Endodermal cell (in vitro differentiated cells): Measurements from ENCODE around the gene EFNB2. TPM values are rescaled to one million over a fixed set of nuclear protein-coding genes. Genes with fewer than 3 reads are reported as not detected.

Source experiments
- DNase-seq: peaks from one replicate; pipeline ENCODE4 v3.0.0-alpha.2; 2017
- H3K27ac ChIP-seq: 2 replicates; pipeline ENCODE4 v1.5.1; 2013; ENCODE audit warnings: mild to moderate bottlenecking, low read depth, low read length, moderate library complexity
- H3K27me3 ChIP-seq: 2 replicates; pipeline ENCODE4 v1.6.1; 2013; ENCODE audit warnings: mild to moderate bottlenecking, low read length, moderate library complexity; ENCODE audit not compliant: insufficient read depth, control insufficient read depth, poor library complexity, severe bottlenecking
- H3K36me3 ChIP-seq: 2 replicates; pipeline ENCODE4 v1.7.0; 2013; ENCODE audit warnings: mild to moderate bottlenecking, low read length, moderate library complexity; ENCODE audit not compliant: control insufficient read depth, insufficient read depth
- H3K4me1 ChIP-seq: one replicate; pipeline ENCODE4 v1.7.0; 2013; ENCODE audit warnings: low read length; ENCODE audit not compliant: control insufficient read depth, insufficient read depth
- H3K4me3 ChIP-seq: 2 replicates; pipeline ENCODE4 v1.5.1; 2013; ENCODE audit warnings: mild to moderate bottlenecking, low read length, moderate library complexity
- H3K9ac ChIP-seq: 2 replicates; pipeline ENCODE4 v1.6.1; 2013; ENCODE audit warnings: mild to moderate bottlenecking, low read length, moderate library complexity; ENCODE audit not compliant: poor library complexity, severe bottlenecking; ENCODE audit errors: extremely low read depth
- H3K9me3 ChIP-seq: 2 replicates; pipeline ENCODE4 v1.6.1; 2013; ENCODE audit warnings: mild to moderate bottlenecking, low read length, moderate library complexity; ENCODE audit not compliant: control insufficient read depth
- H3K27ac Mint-ChIP-seq: 2 replicates; pipeline ENCODE4 v1.8.0; 2020; ENCODE audit warnings: mixed read lengths
- H3K27me3 Mint-ChIP-seq: 2 replicates; pipeline ENCODE4 v1.8.0; 2021; ENCODE audit warnings: mild to moderate bottlenecking, mixed read lengths; ENCODE audit not compliant: insufficient read depth
- H3K36me3 Mint-ChIP-seq: 2 replicates; pipeline ENCODE4 v1.8.0; 2020; ENCODE audit warnings: low read depth, mixed read lengths
- H3K4me1 Mint-ChIP-seq: 2 replicates; pipeline ENCODE4 v1.8.0; 2020; ENCODE audit warnings: mixed read lengths
- H3K4me3 Mint-ChIP-seq: 2 replicates; pipeline ENCODE4 v1.8.0; 2020; ENCODE audit warnings: mild to moderate bottlenecking, moderate library complexity, mixed read lengths
- H3K9me3 Mint-ChIP-seq: 2 replicates; pipeline ENCODE4 v1.8.0; 2020; ENCODE audit warnings: mild to moderate bottlenecking, mixed read lengths
- WGBS, 2 experiments: methylation state at CpG; one replicate each; pipeline versions ENCODE4 v1.1.5 to v1.1.7; 2013; ENCODE audit warnings: missing lambda C conversion rate in 2 of 2, mixed read lengths in 1 of 2; ENCODE audit not compliant: insufficient coverage in 1 of 2, insufficient read length in 1 of 2; 5-methylcytosine and 5-hydroxymethylcytosine counted together
- total RNA-seq, 2 donors: library from RNA; stranded (reverse); fragmentation: NEBNext Ultra II Directional in 1 of 2; extraction: Animal tissue kit (Norgen Biotek cat#: 25700) in 1 of 2; gene quantifications; 2 replicates in 1 of 2; 3 replicates in 1 of 2; pipeline ENCODE4 v1.2.1, GENCODE V29; 2021
- TF ChIP-seq, protein P1 (sequence below): fragments of 200-600 bp; sonication (generic); conservative IDR thresholded peaks from 2 replicates; pipeline ENCODE4 v1.5.0; 2021; ENCODE audit warnings: antibody characterized with exemption, mild to moderate bottlenecking

Gene EFNB2
- total RNA-seq, 2 donors from 2014 or later, result 0.84 to 3.1 TPM

DNA sequence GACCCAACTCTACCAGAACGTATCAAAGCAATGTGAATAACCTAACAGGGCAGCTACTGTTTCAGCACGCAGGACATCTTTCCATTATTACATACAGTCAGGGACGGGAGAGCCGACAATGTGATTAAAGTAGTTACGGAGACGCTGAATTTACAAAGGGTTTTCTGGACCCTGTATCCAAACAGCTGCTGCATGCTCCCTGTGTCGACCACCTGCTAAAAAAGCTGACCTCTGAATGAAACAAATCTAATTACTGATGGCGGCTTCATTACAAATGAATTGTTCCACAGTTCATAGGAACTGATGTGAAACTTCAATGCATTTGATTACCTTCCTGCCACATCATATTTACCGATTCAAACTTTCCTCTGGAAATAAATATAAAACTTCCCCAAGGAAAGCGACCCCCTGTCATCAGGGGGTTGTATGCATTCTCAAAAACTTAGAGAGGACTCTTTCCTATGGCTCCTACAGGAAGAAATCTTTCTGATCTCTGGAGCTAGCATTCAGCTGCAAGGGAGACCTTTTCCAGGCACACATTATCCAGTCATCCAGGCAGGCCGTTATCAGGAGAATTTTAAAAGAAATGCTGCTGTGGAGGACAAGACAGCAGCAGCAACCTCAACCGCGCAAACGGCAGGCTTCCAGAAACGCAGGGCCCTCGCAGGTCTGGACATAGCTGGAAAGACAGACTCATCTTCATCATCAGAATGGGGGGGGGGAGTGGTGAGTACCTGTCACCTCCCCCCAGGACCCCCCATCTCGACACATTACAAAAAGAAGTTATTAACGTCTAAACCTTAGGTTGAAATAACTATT is 3.1 kb downstream of the EFNB2 start:
- Mint-ChIP-seq H3K27me3 (peaks cover 63% of the 10 kb centered on the region), H3K4me3 (peak overlapping the region; percentile 62), H3K36me3 (no peaks in the 10 kb centered on the region), H3K27ac (no peak overlapping the region), H3K4me1 (peaks cover 59% of the 10 kb centered on the region), H3K9me3 (no peaks in the 10 kb centered on the region)
- Histone ChIP-seq H3K9me3 (no peaks in the 10 kb centered on the region), H3K9ac (no peak overlapping the region), H3K27me3 (peaks cover 52% of the 10 kb centered on the region), H3K4me1 (peaks cover 42% of the 10 kb centered on the region), H3K36me3 (no peaks in the 10 kb centered on the region), H3K4me3 (peak overlapping the region; percentile 74), H3K27ac (peak overlapping the region; percentile 89)
- TF ChIP-seq, protein P1, sequence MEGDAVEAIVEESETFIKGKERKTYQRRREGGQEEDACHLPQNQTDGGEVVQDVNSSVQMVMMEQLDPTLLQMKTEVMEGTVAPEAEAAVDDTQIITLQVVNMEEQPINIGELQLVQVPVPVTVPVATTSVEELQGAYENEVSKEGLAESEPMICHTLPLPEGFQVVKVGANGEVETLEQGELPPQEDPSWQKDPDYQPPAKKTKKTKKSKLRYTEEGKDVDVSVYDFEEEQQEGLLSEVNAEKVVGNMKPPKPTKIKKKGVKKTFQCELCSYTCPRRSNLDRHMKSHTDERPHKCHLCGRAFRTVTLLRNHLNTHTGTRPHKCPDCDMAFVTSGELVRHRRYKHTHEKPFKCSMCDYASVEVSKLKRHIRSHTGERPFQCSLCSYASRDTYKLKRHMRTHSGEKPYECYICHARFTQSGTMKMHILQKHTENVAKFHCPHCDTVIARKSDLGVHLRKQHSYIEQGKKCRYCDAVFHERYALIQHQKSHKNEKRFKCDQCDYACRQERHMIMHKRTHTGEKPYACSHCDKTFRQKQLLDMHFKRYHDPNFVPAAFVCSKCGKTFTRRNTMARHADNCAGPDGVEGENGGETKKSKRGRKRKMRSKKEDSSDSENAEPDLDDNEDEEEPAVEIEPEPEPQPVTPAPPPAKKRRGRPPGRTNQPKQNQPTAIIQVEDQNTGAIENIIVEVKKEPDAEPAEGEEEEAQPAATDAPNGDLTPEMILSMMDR, result no peak
- DNase-seq, result peak; percentile 68
- WGBS, 2 experiments, result 25 to 31% methylated on average over 10 to 18 of the region's 18 CpGs

DNA sequence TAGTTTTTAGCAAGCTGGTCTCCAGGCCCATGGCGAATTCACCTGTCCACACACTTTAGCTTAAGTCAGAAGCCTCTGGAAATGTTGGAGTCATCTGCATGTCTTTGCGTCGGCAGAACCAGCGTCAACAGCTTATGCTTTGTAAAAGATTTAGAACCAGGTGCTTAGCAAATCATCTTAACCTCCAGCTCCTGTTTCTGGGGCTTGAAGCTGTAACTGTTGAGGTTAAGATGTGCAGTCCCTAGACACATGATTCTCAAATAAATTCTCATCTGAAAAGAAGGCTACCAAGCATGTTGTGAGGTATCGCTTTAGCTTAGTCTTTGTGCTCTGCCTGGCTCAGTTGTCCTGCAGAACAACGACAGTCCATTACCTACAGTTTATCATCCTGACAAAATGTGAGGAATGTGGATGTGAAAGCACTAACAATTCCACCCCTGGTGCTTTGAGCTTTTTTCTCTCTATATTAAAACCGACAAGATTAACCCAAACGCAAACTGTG is 4.4 kb downstream of the EFNB2 start:
- TF ChIP-seq, protein P1, result no peak
- Histone ChIP-seq H3K4me1 (peaks cover 50% of the 10 kb centered on the region), H3K9ac (no peak overlapping the region), H3K27me3 (peaks cover 55% of the 10 kb centered on the region), H3K4me3 (peak overlapping the region; percentile 74), H3K9me3 (no peaks in the 10 kb centered on the region), H3K36me3 (no peaks in the 10 kb centered on the region), H3K27ac (peak overlapping the region; percentile 89)
- no peaks in the 10 kb centered on the region for H3K9me3 Mint-ChIP-seq
- H3K36me3 Mint-ChIP-seq, result no peaks in the 10 kb centered on the region
- DNase-seq, result no peak
- peaks cover 70% of the 10 kb centered on the region for H3K27me3 Mint-ChIP-seq
- peaks cover 70% of the 10 kb centered on the region for H3K4me1 Mint-ChIP-seq
- no peak overlapping the region for H3K4me3 Mint-ChIP-seq
- peak overlapping the region; percentile 2 for H3K27ac Mint-ChIP-seq
- WGBS, 2 experiments, result 52 to 95% methylated on average over 4 to 8 of the region's 8 CpGs

DNA sequence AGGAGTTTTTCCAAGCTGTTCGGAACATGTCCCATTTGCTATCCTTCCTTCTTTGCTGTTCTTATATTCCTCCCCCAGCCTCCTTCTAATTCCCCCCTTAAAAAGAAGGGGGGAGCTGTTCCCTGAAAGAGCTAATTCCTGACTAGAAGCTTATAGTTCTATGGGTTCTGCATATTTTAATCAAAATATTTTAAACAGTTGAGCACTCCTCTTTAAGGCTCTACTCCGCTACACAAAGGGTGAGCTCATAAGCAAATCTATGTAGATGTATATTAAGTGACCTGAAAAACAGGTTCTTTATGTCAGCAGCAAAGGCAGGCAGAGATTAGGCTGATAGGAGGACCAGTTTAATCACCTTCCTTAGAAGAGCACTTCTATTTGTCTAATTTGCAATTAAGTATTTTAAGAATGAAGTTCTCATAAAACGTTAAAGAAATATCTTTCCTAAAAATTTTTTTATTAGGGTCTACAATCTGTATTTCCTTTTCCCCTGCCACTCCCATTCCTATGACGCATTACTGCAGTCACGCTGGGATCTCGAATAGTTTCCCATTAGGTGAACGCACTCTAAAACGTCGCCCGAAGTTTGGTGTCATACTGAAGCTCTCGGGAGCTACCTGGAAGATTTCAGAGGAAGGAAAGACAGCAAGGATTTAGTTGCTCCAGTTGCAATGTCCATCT is 5.2 kb downstream of the EFNB2 start:
- Mint-ChIP-seq H3K4me3 (no peak overlapping the region), H3K9me3 (no peaks in the 10 kb centered on the region), H3K27me3 (peaks cover 77% of the 10 kb centered on the region), H3K27ac (peak overlapping the region; percentile 81), H3K36me3 (no peaks in the 10 kb centered on the region), H3K4me1 (peaks cover 77% of the 10 kb centered on the region)
- Histone ChIP-seq H3K36me3 (no peaks in the 10 kb centered on the region), H3K27ac (peak overlapping the region; percentile 89), H3K9me3 (no peaks in the 10 kb centered on the region), H3K27me3 (peaks cover 57% of the 10 kb centered on the region), H3K9ac (no peak overlapping the region), H3K4me3 (peak overlapping the region; percentile 74), H3K4me1 (peaks cover 50% of the 10 kb centered on the region)
- no peak for DNase-seq
- TF ChIP-seq, protein P1, result no peak
- WGBS, 2 experiments, result 63% methylated on average over 8 to 11 of the region's 11 CpGs
